Stomach (tissue), 9 donors: ENCODE results near the gene TTC27. TPM values are rescaled to one million over a fixed set of nuclear protein-coding genes. Genes with fewer than 3 reads are reported as not detected.

ENCODE experiments used
- DNase-seq, 2 donors: peaks; one replicate each; pipeline versions ENCODE4 v3.0.0 to v3.0.0-alpha.2; 2013 to 2019
- H3K27ac ChIP-seq, 5 donors: fragments of 200-600 bp in 4 of 5; sonication (generic) in 4 of 5; one replicate each; pipeline ENCODE4 v1.5.1; 2013 to 2019; ENCODE audit warnings: mild to moderate bottlenecking in 1 of 5, moderate library complexity in 1 of 5
- H3K27me3 ChIP-seq, 3 donors: fragments of 200-600 bp; sonication (generic); one replicate each; pipeline ENCODE4 v1.5.1; 2017 to 2019; ENCODE audit warnings: mixed run types in 1 of 3
- H3K36me3 ChIP-seq, 4 donors: fragments of 200-600 bp; sonication (generic); 1 replicate in 3 of 4; 2 replicates in 1 of 4; pipeline ENCODE4 v1.5.1; 2016 to 2019
- H3K4me1 ChIP-seq, 4 donors: fragments of 200-600 bp; sonication (generic); one replicate each; pipeline ENCODE4 v1.5.1; 2016 to 2019
- H3K4me3 ChIP-seq, 4 donors: fragments of 200-600 bp; sonication (generic) in 3 of 4; one replicate each; pipeline ENCODE4 v1.5.1; 2016 to 2019; ENCODE audit warnings: mild to moderate bottlenecking in 1 of 4
- H3K9me3 ChIP-seq, 4 donors: fragments of 200-600 bp; sonication (generic); one replicate each; pipeline ENCODE4 v1.5.1; 2016 to 2019
- EP300 ChIP-seq: sonication (generic); formaldehyde crosslinking; IDR thresholded peaks from one replicate; pipeline ENCODE4 v1.6.1; 2017; ENCODE audit warnings: antibody characterized with exemption
- POLR2A ChIP-seq, 4 donors: fragments of 450-650 bp; IDR thresholded peaks; one replicate each; pipeline ENCODE4 v1.6.1; 2016; ENCODE audit warnings: antibody characterized with exemption in 4 of 4, control low read depth in 2 of 4, mild to moderate bottlenecking in 1 of 4, moderate library complexity in 1 of 4
- POLR2AphosphoS5 ChIP-seq, 3 donors: sonication (generic); formaldehyde crosslinking; IDR thresholded peaks; one replicate each; pipeline ENCODE4 v1.6.1; 2016; ENCODE audit warnings: antibody characterized with exemption in 3 of 3
- WGBS, 5 donors: extraction: QIAGEN DNeasy Blood & Tissue Kit in 3 of 5; methylation state at CpG; one replicate each; pipeline versions ENCODE4 v1.1.5 to v1.1.7; 2013 to 2018; 5-methylcytosine and 5-hydroxymethylcytosine counted together
- intact Hi-C: fragments of 100-400 bp; cut with DNase I; formaldehyde crosslinking; loops from one replicate; pipeline ENCODE4 v1.15.1; 2023; ENCODE audit warnings: low total_unique reads
- polyA plus RNA-seq, 3 donors: library from polyadenylated mRNA; stranded (reverse); fragments of 200-250 nt; gene quantifications; one replicate each; pipeline ENCODE4 v1.2.3, GENCODE V29; 2013
- total RNA-seq, 5 donors: library from RNA; depleted of rRNA; stranded (reverse); fragments of >200 nt; gene quantifications; one replicate each; pipeline versions ENCODE4 v1.1.0 to v1.2.3, GENCODE V29; 2014 to 2016
- TF ChIP-seq, protein P1 (sequence below), 7 experiments: fragments of 450-650 bp in 4 of 7; fragments of 200-600 bp in 3 of 7; sonication (generic) in 3 of 7; IDR thresholded peaks; one replicate each; pipeline ENCODE4 v1.5.1; 2016 to 2019; ENCODE audit warnings: antibody characterized with exemption in 7 of 7, control low read depth in 2 of 7, mild to moderate bottlenecking in 1 of 7
- donor health status: healthy with polysubstance abuse.
- donor health status: Bipolar disorder and iron deficiency.
- donor health status: healthy.

Gene TTC27
- total and polyA plus RNA-seq, 8 donors: 3.8 to 22.2 (median 5.9) TPM

- Histone ChIP-seq H3K9me3 (no peaks in the 10 kb centered on the region), H3K27me3 (no peaks in the 10 kb centered on the region), H3K27ac (no peak overlapping the region), H3K4me3 (no peak overlapping the region), H3K4me1 (peaks cover 0 to 12% (median 10%) of the 10 kb centered on the region in 4 donors), H3K36me3 (no peaks in the 10 kb centered on the region)
- WGBS, 5 donors: 59 to 76% (median 68%) methylated on average over 3 of the region's 3 CpGs
- no peak for DNase-seq
- intact Hi-C loops: no loop called here
- TF ChIP-seq, protein P1, sequence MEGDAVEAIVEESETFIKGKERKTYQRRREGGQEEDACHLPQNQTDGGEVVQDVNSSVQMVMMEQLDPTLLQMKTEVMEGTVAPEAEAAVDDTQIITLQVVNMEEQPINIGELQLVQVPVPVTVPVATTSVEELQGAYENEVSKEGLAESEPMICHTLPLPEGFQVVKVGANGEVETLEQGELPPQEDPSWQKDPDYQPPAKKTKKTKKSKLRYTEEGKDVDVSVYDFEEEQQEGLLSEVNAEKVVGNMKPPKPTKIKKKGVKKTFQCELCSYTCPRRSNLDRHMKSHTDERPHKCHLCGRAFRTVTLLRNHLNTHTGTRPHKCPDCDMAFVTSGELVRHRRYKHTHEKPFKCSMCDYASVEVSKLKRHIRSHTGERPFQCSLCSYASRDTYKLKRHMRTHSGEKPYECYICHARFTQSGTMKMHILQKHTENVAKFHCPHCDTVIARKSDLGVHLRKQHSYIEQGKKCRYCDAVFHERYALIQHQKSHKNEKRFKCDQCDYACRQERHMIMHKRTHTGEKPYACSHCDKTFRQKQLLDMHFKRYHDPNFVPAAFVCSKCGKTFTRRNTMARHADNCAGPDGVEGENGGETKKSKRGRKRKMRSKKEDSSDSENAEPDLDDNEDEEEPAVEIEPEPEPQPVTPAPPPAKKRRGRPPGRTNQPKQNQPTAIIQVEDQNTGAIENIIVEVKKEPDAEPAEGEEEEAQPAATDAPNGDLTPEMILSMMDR (IDR thresholded peaks at IDR 0.05): no peak
- TF ChIP-seq POLR2AphosphoS5 (IDR thresholded peaks at IDR 0.05) (no peak), POLR2A (IDR thresholded peaks at IDR 0.05) (no peak), EP300 (no peak)
Measured at GRCh38 chr2:32835148-32835547, 207.3 kb downstream of the TTC27 start.

DNA sequence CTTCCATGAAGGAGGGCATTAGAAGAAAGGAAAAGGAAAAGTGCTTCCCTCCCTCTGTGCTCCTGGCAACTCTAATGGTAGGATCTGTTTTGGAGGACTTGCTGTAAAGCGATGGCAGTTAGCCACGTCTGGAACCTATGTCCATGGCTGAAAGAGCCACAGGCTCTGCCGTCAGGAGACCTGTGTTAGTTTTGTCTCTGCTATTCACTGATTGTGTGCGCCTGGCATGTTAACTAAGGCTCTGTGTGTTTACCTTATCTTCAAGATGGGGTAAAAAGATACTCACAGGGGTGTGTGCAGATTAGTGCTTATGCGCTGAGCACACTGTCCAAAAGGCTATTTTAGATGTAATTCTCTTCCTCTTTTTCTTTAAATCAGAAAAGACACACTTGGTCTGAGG, 209.1 kb downstream of the TTC27 start:
- intact Hi-C loops: no loop called here
- peaks cover 0 to 12% (median 10%) of the 10 kb centered on the region in 4 donors for H3K4me1 ChIP-seq
- H3K27ac ChIP-seq: no peak overlapping the region
- H3K4me3 ChIP-seq: no peak overlapping the region
- no peaks in the 10 kb centered on the region for H3K36me3 ChIP-seq
- TF ChIP-seq POLR2A (IDR thresholded peaks at IDR 0.05): no peak
- TF ChIP-seq POLR2AphosphoS5 (IDR thresholded peaks at IDR 0.05): no peak
- no peak for TF ChIP-seq EP300
- TF ChIP-seq, protein P1 (IDR thresholded peaks at IDR 0.05): no peak
- H3K27me3 ChIP-seq: no peaks in the 10 kb centered on the region
- 26 to 54% (median 36%) methylated on average over 5 of the region's 5 CpGs for WGBS, 5 donors
- no peaks in the 10 kb centered on the region for H3K9me3 ChIP-seq
- DNase-seq: peak; percentile 29 to 36

DNA sequence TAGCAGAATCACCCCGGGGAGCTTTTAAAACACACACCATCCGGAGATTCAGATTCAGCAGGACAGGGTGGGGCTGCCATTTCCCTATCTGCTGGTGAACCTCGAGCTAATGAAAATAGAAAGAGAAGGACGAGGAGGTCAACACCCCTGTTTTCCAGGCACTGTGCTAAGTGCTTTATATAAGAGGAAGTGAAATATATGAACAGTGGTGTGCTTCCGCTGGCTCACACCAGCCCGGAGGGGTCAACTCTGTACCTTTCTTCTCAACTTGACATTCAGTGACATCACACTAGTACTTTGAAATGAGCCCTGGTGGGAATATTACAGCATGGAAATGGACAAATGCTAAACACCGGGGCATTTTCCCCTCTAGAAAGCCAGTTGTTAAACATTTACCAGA, 210.6 kb downstream of the TTC27 start:
- H3K27me3 ChIP-seq: no peaks in the 10 kb centered on the region
- intact Hi-C loops: no loop called here
- TF ChIP-seq POLR2AphosphoS5 (IDR thresholded peaks at IDR 0.05) (no peak), EP300 (no peak), POLR2A (IDR thresholded peaks at IDR 0.05) (no peak)
- TF ChIP-seq, protein P1 (IDR thresholded peaks at IDR 0.05): no peak
- peaks cover 0 to 12% (median 10%) of the 10 kb centered on the region in 4 donors for H3K4me1 ChIP-seq
- no peaks in the 10 kb centered on the region for H3K36me3 ChIP-seq
- 69 to 86% (median 75%) methylated on average over 7 of the region's 7 CpGs for WGBS, 5 donors
- no peaks in the 10 kb centered on the region for H3K9me3 ChIP-seq
- no peak overlapping the region for H3K27ac ChIP-seq
- DNase-seq: peak in 1 of 2 donors; percentile 32
- no peak overlapping the region for H3K4me3 ChIP-seq

DNA sequence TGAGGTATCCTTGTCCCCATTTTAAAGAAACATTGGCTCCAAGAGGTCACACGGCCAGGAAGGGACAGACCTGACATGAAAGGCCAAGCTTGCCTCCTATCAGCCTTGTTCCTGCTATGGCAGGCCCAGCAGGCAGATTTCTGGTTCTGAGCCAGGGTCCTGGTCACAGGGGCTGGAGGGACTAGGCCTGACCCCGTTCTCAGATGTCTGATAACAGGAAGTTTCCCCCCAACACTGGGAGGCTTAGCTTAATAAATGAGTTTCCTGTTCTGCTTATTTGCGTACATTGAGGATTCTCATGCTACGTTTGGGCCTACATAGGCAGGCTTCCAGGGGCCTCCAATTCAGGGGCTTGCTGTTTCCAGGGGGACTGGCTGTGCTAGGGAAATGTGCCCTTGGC, 211.1 kb downstream of the TTC27 start:
- Histone ChIP-seq H3K27ac (no peak overlapping the region), H3K4me1 (peaks cover 0 to 12% (median 10%) of the 10 kb centered on the region in 4 donors), H3K9me3 (no peaks in the 10 kb centered on the region), H3K36me3 (no peaks in the 10 kb centered on the region), H3K27me3 (no peaks in the 10 kb centered on the region), H3K4me3 (no peak overlapping the region)
- TF ChIP-seq POLR2AphosphoS5 (IDR thresholded peaks at IDR 0.05): no peak
- no peak for TF ChIP-seq POLR2A (IDR thresholded peaks at IDR 0.05)
- TF ChIP-seq EP300: no peak
- TF ChIP-seq, protein P1 (IDR thresholded peaks at IDR 0.05): no peak
- intact Hi-C loops: no loop called here
- DNase-seq: peak in 1 of 2 donors; percentile 47
- 72 to 86% (median 77%) methylated on average over 4 of the region's 4 CpGs for WGBS, 5 donors
